Hematopoietic multipotent progenitor cell treated with erythropoietin and hydrocortisone succinate and interleukin-3 and kit ligand, for 4 days (in vitro differentiated cells): ENCODE measurements around the gene RHOA.
"Not testable (repeated sequence)": the region's sequence is repeated elsewhere in the genome, so short reads cannot be mapped to it uniquely, and the experiment has no call there.

Source experiments
- DNase-seq: peaks from one replicate; pipeline ENCODE4 v3.0.0-alpha.2; 2015

Gene RHOA

DNA sequence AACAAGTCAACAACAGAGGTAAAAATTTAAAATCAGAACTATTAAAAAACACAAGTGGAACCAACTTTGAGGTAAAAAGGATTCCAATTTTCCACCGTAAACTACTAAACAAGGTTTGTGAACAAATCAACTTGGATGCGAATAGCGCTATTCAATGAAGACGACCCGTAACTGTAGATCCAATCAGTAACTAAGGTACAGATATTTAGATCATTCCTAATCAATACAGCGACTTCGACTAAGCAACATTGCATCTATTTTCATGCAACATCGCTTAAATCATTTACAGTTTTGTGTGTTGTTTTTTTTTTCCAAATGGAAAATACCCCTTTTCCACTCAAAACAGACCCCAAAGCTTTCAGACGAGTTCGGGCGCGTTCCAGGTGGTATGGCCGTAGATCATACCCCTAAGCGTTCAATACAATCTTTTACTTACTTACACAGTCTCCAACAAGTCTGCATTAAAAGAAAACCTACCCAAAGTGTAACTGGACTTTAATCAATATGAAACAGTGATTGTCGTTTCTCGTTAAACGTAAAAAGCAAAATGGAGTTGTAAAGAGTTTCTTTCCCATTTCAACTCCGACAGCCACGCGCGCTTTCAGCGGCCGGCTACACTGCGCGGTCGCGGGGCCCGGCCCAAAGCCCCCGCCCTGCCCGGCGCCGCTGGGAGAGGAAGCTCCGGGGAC, 786 bp downstream of the RHOA start:
- DNase-seq: no peak

DNA sequence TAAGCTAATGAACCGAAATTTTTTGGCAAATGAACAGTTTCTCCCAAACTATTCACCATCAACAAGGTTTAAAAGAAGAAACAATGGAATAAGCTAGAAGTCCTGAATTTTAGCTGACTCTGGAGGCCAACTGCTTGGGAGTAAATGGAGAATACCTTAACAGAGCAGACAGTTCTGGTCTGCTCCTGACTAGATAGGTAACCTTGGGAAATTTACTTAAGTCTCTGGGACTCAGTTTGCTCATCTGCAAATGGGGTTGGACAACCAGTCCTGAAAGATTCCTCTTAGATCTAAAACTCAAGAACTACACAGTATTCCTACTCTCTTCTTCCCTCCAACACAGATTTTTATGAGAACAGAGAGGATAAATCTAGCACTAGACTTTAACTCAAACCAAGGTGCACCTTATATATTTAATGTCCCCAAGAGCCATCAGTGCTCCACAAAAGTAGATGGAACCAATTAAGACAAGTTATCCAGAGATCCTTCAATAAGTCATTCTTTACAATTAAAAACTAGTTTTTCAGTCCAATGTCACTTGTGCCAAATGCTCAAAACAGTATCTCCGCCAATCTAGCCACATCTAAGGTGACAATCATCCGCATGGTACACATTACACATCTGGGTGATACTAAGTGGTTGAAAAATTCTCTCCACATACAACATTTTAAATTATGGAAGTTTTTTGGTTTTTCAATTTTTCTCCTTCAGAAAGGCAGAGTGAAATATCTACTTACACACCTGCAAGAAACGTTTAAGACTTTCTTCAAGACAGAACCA, 1.5 kb downstream of the RHOA start:
- no peak for DNase-seq

DNA sequence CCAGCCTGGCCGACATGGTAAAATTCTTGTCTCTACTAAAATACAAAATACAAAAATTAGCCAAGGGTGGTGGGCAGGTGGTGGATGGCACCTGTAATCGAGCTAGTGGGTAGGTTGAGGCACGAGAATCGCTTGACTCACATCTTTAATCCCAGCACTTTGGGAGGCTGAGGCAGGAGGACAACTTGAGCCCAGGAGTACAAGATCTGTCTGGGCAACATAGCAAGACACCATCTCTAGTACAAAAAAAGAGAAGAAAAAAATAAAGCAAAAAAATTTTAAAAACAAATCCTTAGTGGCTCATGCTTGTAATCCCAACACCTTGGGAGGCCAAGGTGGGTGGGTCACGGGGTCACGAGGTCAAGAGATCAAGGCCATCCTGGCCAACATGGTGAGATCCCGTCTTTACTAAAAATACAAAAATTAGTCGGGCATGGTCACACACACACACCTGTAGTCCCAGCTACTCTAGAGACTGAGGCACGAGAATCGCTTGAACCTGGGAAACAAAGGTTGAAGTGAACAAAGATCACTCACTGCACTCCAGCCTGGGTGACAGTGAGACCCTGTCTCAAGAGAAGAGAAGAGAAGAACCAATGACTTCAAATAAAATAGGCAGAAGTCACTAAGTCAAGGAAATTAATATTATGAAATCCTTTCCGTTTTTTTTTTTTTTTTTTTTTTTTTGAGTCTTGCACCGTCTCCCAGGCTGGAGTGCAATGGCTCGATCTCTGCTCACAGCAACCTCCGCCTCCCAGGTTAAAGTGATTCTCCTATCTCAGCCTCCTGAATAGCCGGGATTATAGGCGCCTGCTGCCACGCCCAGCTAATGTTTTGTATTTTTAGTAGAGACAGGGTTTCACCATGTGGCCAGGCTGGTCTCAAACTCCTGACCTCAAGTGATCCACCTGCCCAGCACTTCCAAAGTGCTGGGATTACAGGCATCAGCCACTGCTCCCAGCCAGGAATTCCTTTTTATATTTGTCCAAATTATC, 4.9 kb downstream of the RHOA start:
- peak; percentile 49 for DNase-seq

DNA sequence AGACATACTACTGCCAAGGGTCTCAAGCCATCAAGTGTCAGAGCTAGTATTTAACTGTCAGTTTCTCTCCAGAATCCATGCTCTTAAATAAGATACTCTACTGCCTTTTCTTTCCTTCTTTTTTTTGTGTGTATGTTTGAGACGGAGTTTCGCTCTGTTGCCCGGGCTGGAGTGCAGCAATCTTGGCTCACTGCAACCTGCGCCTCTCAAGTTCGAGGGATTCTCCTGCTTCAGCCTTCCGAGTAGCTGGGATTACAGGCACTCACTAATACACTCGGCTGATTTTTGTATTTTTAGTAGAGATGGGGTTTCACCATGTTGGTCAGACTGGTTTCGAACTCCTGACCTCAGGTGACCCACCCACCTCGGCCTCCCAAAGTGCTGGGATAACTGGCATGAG, 6.2 kb downstream of the RHOA start:
- DNase-seq: not testable (repeated sequence)

DNA sequence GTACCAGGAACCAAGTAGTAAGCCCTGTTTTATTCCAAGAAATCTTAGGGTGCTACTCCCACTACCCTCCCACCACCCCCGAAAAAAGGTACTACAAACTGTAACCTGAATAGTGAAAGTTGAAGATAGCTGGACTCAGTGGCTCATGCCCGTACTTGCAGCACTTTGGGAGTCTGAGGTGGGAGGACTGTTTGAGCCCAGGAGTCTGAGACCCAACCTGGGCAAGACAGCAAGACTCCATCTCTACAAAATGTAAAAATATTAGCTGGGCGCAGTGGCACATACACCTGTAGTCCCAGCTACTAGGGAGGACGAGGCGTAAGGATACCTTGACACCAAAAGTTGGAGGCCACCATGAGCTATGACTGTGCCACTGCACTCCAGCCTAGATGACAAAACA, 7.9 kb downstream of the RHOA start:
- no peak for DNase-seq

DNA sequence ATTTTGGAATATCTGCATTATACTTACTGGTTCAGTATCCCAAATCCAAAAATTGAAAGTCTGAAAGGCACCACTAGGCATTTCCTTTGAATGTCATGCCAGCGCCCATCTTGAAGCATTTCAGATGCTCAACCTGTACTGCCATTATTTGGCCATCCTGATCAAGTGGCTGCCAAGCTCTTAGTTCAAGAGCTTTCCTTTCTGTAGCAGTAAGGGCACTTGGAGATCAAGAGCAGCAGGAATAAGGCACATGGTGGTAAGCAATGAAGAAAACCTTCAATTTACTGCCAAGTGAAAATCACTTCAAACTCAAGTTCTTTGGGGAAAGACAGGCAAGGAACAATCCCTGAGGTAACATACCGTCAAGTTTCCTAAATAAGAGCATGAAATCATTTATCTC, 10.0 kb downstream of the RHOA start:
- DNase-seq: no peak

DNA sequence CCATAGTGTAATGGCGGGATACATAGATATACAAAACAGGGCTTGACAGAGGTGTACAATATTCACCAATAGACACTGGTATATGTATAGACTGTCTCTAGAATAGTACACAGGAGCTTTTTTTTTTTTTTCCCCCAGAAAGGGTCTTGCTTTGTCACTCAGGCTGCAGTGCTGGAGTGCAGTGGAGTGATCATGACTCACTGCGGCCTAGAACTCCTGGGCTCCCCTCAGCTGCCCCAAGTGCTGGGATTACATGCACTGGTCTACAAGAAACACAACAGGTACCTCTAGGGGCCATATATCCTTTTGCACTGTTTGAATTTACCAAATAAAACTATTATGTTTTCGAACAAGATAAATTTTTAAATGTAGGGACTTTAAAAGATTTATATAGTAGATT, 12.3 kb downstream of the RHOA start:
- no peak for DNase-seq

DNA sequence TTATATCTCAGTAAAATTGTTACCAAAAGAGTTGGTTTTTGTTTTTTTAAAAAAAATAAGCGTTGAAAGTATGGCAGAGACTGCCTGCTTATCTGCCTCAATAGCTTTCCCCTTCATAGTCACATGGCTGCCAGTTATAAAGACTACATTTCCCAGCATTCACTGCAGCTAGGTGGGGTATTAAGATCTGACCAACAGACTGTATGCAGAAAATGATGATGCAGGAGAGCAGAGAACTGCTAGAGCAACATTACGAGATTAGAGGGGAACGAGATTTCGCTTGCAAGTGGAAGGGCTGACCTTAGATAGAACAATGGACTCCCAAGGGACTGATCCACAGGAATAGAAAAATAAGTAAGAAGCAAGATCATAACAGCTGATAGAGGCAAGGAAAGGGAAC, 14.3 kb downstream of the RHOA start:
- peak; percentile 88 for DNase-seq

DNA sequence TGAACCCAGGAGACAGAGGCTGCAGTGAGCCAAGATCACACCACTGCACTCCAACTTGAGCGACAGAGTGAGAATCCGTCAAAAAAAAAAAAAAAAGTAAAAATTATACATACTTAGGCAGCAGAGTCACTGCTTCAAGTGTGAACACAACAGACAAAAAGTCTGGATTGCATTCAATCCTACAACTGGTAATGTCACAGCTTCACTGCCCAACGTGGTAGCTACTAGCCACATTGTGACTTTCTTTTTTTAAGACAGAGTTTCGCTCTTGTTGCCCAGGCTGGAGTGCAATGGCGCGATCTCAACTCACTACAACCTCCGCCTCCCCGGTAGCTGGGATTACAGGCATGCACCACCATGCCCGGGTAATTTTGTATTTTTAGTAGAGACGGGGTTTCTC, 20.5 kb downstream of the RHOA start:
- not testable (repeated sequence) for DNase-seq

DNA sequence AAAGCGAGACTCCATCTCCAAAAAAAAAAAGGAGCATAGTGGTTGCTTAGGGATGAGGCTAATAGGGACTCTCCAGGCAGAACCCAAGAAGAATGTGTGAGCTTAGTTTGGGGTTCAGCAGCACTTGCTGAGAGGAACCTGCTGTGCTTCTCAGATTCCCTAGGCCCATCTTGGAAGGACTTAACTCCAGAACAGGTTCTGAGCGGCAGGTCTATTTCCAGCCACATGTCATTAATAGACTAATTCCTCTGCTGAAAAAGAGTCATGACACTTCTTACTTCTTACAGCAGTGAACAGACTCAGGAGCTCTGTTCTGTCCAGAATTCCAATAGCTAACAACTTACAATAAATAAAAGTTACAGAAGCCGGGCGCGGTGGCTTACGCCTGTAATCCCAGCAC, 22.5 kb downstream of the RHOA start:
- DNase-seq: no peak

DNA sequence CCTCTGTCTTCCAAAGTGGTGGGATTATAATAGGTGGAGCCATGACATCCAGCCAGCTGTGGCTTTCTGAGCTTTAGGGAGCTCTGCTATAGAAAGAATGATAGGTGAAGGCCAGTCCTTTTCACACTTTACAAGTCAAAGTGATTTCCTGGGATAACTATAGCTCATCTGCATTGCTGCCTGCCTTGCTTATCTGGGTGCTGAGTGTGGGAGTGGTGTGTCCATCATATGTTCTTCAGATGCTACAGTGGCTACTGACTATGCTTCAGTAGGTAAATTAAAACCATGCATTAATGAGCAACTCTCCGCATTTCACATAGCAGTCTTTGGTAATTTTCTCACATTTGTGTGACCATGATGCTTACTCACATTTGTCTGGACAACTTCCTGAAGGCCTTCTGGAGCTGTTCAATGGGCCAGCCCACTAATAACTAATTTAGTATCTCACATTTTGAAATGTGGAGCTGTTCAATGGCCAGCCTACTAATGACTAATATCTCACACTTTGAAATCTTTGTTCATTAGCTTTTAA, 23.4 kb downstream of the RHOA start:
- DNase-seq: no peak

DNA sequence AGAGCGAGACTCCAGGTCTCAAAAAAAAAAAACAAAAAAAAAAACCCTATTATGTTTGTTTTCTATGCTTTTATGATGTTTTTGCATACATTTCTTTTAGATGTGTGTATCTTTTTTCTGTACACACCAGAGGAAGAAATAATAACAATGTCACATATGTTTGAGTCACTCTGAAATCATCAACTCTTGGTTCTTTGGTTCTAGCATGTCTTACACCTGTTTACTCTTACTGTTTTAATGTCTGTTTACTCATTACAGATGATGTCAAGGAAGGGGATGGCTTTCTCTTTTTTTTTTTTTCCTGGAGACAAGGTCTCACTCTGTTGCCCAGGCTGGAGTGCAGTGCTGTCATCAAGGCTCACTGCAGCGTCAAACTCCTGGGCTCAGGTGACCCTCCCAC, 24.1 kb downstream of the RHOA start:
- no peak for DNase-seq

DNA sequence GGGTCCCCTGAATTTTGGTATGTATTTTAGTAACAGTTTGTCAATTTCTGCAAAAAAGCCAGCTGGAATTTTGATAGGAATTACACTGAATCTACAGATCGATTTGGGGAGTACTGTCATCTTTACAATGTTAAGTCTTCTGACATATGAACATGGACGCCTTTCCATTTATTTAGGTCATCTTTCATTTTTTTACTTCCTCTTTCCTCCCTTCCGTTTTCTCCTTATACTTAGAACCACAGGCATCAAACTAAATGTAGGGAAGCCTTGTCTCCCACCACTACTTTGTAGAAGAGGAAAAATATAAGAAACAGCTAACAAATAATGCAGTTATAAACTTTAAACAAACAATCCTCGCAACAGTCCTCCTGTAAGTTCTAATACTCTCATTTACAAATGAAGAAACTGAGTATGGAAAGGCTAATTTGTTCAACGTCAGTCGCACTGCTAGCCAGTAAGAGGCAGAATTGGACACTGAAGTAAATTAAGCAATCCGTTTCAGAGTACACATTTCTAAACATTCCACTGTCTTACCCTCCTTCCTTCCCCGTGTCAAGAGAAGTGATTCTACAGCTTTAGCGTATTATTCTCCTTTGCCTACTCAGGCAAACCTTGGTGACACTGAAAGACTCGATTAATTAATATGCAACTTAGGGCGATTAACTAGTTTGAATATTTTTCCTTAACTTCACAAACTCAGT, 25.6 kb downstream of the RHOA start:
- peak; percentile 54 for DNase-seq

DNA sequence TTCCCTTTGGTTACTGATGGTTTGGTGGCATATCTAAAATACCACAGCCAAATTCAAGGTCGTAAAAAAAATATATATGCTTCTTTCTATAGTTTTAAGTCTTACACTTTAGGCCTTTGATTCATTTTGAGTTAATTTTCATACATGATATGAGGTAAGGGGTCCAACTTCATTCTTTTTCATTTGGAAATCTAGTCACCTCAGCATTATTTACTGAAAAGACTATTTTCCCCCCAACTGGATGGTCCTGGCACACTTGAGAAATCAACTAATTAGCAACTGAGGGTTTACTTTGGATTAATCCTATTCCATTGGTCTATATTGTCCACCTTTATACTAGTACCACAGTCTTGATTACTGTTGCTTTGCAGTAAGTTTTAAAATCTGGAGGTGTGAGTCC, 26.2 kb downstream of the RHOA start:
- no peak for DNase-seq

DNA sequence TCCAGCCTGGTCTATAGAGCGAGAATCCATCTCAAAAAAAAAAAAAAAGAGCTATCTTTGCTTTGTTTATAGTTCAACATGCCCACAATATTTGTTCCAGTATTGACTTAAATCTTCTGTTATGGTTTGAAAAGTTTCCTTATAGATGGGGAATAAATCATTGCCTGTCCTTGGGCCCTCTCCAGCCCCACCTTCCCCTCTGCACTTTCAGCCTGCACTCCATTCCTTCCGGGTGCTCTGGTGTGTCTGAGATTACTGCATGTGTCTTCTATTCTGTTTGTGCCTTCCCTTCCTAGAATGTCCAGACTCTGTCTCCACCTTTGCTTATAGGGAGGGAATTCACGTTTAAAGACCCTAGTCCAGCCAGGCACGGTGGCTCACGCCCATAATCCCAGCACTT, 28.4 kb downstream of the RHOA start:
- no peak for DNase-seq

DNA sequence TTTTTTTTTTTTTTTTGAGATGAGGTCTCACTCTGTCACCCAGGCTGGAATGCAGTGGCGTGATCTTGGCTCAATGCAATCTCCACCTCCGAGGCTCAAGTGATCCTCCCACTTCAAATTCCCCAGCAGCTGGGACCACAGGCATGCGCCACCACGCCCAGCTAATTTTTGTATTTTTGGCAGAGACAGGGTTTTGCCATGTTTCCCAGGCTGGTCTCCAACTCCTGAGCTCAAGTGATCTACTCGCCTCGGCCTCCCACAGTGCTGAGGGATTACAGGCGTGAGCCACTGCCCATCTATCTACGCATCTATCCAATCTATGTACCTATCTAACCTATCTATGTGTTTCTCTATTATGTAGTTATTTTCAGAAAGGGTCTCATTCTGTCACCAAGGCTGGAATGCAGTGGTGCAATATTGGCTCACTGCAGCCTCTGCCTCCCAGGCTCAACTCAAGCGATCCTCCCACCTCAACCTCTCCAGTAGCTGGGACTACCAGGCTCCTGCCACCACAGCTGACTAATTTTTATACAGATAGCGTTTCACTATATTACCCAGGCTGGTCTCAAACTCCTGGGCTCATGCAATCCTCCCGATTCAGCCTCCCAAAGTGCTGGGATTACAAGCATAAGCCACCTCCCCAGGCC, 33.4 kb downstream of the RHOA start:
- DNase-seq: no peak

DNA sequence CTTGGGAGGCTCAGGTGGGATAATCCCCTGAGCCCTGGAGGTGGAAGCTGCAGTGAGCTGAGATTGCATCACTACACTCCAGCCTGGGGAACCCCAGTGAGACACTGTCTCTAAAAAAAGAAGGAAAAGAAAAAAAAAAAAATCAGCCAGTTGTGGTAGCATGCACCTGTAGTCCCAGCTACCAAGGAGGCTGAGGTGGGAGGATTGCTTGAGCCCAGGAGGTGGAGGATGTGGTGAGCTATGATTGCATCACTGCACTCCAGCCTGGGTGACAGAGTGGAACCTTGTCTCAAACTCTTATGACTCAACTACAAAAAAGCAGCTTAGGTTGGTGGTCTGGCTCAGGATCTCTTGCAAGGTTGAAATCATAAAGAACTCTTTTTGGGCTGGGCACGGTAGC, 34.3 kb downstream of the RHOA start:
- peak; percentile 23 for DNase-seq

DNA sequence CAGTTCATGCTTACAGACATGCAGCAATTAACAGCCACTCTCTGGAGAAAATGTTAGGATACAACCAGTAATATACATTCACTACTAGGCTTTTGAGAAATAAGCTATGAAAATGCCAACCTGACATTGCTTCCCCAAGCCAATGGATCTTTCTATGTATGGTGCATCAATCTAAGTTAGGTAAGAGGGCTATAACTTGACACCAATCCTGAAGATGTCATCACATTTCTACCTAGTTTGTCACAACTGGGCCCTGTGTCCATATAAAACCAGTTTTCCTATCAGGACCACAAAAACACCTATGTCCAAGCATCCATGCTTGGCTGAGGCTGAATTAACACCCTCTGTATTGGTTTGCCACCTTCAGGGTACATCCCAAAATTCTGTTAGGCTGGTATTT, 39.8 kb downstream of the RHOA start:
- no peak for DNase-seq

DNA sequence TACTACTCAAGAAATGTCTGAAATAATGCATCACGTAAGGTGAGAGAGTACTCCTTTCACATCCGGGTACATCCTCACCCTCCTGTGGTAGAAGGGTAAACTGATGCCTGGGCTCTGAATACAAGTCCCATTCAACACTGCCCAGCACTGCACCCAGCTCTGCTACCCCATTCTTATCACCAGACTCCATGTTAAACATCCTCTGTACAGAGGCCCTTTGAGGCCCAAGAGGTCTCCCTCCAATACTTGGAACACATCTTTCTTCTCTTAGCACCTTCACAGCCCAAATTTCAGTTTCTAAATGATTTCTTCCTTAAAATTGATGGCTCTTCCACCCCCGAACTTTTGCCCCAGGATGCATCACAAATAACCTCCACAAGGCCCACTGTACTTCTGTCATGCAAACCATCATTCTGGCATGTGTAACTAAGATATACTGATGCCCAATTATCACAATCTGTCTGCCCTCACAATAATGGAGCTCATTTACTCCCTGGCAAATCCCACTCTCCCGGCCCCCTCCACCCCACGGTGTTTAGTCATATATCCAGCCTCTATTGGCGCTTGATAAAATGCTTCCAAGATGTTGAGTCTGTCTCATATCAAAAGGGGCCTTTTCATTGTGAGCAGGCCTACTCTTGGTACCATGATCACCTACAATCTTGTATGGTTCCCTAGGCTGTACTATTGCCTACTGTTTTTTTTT, 41.0 kb downstream of the RHOA start:
- DNase-seq: no peak

DNA sequence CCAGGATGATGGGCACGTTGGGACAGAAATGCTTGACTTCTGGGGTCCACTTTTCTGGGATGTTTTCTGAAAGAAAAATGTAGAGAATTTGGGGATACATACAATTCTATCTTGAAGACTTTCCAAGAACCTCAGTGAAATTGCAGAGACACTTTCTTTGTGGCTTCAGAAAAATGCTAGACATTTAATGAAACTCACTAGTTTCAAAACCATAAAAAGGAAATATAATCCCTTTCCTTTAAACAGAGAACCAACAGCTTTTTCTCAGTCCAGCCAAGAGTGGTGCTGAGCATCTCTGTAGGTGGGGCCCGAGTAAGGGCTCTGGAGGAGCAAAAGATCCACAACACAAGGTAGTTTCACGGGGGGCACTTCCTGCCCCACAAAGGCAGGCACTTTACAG, 49.2 kb downstream of the RHOA start:
- DNase-seq: no peak

DNA sequence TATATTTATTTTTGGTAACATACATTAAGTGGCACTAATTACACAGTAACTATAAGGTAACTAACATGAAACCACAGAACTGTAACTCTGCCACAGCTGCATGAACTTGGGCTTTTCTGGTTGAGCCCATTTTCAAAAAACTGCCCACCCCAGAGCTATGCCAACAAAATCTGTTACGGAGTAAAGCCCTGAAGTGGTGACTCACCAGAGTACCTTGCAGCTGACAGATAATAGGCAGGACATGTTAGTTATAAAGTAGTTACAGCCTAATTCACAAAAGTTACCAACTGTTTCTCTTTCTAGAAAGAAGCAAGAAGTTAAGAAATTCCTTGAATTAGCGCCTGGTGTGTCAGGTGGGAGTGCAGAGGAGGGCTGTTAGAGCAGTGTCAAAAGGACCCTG, 52.2 kb downstream of the RHOA start:
- DNase-seq: peak; percentile 66

DNA sequence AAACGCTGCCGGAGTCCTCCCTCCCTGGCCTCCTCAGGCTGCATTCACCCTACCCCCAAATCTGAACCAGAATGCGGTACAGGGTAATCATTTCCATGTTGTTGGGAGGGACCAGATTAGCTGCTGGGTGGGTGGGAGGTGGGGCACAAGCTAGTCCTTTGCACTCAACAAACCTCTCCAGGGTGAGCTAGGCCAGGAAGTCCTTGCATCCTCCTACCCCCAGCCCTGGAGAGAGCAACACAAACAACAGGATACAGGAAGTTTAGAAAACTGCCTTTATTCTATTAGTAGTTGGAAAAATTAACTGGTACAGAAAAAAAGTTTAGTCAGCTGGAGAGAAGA, 52.9 kb downstream of the RHOA start:
- no peak for DNase-seq
